Measurements from ENCODE around the gene PON2. TPM values are rescaled to one million over a fixed set of nuclear protein-coding genes. Genes with fewer than 3 reads are reported as not detected.

PON2 gene
- total RNA-seq, 1 experiment from 2014 or later, result 56.4 TPM

DNA sequence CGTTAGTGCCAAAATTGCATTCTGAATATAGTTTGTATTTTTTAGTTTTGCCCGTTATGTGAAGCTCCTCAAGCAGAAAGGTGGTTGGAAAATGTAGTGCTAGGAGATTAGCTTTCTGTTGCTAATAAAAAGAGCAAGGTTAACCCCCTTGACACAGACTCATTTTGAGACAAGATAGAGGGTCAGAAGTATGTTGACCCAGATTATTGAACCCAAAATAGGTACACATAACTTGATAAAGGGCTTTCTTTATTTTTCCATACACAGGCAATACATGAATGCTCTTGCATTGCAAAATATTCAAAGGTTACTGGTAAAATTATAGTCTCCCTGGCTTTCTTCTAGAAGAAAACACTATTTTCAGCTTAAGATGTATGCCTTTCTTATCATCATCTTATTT lies 10.0 kb upstream of the PON2 start:
- H3K9me3 ChIP-seq (ENCODE audit: low read length), result no peaks in the 10 kb centered on the region
- intact Hi-C loops (cut with micrococcal nuclease), result no loop called here
- no peaks in the 10 kb centered on the region for H3K79me2 ChIP-seq (ENCODE audit: low read length)
- H3F3A ChIP-seq (ENCODE audit: low read length, unreplicated experiment), result no peaks in the 10 kb centered on the region
- H2AFZ ChIP-seq (ENCODE audit: low read length), result no peak overlapping the region
- TF ChIP-seq, protein P1, sequence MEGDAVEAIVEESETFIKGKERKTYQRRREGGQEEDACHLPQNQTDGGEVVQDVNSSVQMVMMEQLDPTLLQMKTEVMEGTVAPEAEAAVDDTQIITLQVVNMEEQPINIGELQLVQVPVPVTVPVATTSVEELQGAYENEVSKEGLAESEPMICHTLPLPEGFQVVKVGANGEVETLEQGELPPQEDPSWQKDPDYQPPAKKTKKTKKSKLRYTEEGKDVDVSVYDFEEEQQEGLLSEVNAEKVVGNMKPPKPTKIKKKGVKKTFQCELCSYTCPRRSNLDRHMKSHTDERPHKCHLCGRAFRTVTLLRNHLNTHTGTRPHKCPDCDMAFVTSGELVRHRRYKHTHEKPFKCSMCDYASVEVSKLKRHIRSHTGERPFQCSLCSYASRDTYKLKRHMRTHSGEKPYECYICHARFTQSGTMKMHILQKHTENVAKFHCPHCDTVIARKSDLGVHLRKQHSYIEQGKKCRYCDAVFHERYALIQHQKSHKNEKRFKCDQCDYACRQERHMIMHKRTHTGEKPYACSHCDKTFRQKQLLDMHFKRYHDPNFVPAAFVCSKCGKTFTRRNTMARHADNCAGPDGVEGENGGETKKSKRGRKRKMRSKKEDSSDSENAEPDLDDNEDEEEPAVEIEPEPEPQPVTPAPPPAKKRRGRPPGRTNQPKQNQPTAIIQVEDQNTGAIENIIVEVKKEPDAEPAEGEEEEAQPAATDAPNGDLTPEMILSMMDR (conservative IDR thresholded peaks at IDR 0.05; ENCODE audit: low read depth, low read length), result no peak
- TF ChIP-seq EZH2 (IDR thresholded peaks at IDR 0.05; ENCODE audit: low read length, unreplicated experiment) (no peak), EZH2phosphoT487 (IDR thresholded peaks at IDR 0.05; ENCODE audit: borderline replicate concordance, low read length) (no peak)
- no peak for ATAC-seq
- no peaks in the 10 kb centered on the region for H3K4me1 ChIP-seq (ENCODE audit: insufficient read depth, low read length)
- H4K20me1 ChIP-seq (ENCODE audit: low read length), result no peaks in the 10 kb centered on the region
- H3K27ac ChIP-seq (ENCODE audit: low read length), result no peak overlapping the region
- H3K27me3 ChIP-seq (ENCODE audit: low read length), result no peaks in the 10 kb centered on the region
- H3K4me3 ChIP-seq (ENCODE audit: low read length), result no peak overlapping the region
- POLR2A ChIA-PET (ENCODE audit: unreplicated experiment), result no interaction called here
- no peak overlapping the region for H3K4me2 ChIP-seq (ENCODE audit: low read length)
- no TSS peak for BruUV-seq (replicated peaks)
- CTCF ChIA-PET, result no interaction called here
- DNase-seq, result no peak
- H3K36me3 ChIP-seq (ENCODE audit: low read depth, low read length), result no peaks in the 10 kb centered on the region
- H3K9me2 ChIP-seq (replicated peaks; ENCODE audit: low read length), result no peaks in the 10 kb centered on the region
- H3K9ac ChIP-seq (ENCODE audit: low read length), result no peak overlapping the region

DNA sequence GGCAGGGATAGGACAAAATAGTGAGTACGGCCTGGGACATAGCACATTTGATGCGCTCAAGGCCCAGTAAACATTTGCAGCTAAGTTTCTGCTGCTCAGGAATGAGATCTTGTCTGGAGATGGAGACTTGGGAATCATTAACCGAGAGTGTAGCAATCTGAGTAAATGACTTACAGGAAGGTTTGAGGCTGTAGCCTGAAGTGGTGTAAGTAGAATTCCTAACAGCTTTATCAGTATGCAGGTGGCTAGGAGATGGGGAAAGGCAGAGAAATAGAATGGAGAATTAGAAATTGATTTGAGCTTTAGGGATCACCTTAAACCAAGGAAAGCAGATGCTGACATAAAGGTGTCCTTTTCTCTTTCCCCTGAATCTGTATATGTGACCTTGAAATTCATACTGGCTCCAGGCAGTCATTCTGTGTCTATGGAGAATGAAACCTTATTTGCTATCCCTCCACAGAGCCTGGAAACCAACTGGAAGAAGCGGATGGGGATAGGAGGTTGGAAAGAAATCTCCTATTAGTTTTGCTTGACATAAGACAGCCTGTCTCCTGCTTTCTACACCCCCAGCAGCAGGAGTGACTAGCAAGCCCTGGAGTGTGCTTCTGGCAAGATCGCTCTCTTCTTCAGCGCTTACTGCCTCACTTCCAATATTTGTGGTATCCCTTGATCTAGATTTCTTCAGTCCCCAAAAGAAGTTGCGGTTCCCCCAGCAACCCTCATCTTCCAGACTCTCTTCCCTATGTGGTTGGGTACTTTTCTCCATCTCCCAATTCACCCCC lies 6.4 kb upstream of the PON2 start:
- ATAC-seq (no peak), DNase-seq (no peak)
- Histone ChIP-seq H3K4me1 (ENCODE audit: insufficient read depth, low read length) (no peaks in the 10 kb centered on the region), H3K79me2 (ENCODE audit: low read length) (no peaks in the 10 kb centered on the region), H2AFZ (ENCODE audit: low read length) (no peak overlapping the region), H3K36me3 (ENCODE audit: low read depth, low read length) (no peaks in the 10 kb centered on the region), H4K20me1 (ENCODE audit: low read length) (no peaks in the 10 kb centered on the region), H3K4me3 (ENCODE audit: low read length) (no peak overlapping the region), H3K9me2 (replicated peaks; ENCODE audit: low read length) (no peaks in the 10 kb centered on the region), H3K9ac (ENCODE audit: low read length) (no peak overlapping the region), H3K4me2 (ENCODE audit: low read length) (no peak overlapping the region), H3F3A (ENCODE audit: low read length, unreplicated experiment) (no peaks in the 10 kb centered on the region), H3K9me3 (ENCODE audit: low read length) (no peaks in the 10 kb centered on the region), H3K27me3 (ENCODE audit: low read length) (no peaks in the 10 kb centered on the region), H3K27ac (ENCODE audit: low read length) (no peak overlapping the region)
- POLR2A ChIA-PET (ENCODE audit: unreplicated experiment), result no interaction called here
- CTCF ChIA-PET, result no interaction called here
- TF ChIP-seq EZH2 (IDR thresholded peaks at IDR 0.05; ENCODE audit: low read length, unreplicated experiment), result no peak
- TF ChIP-seq, protein P1 (conservative IDR thresholded peaks at IDR 0.05; ENCODE audit: low read depth, low read length), result no peak
- no peak for TF ChIP-seq EZH2phosphoT487 (IDR thresholded peaks at IDR 0.05; ENCODE audit: borderline replicate concordance, low read length)
- no TSS peak for BruUV-seq (replicated peaks)
- intact Hi-C loops (cut with micrococcal nuclease), result no loop called here

DNA sequence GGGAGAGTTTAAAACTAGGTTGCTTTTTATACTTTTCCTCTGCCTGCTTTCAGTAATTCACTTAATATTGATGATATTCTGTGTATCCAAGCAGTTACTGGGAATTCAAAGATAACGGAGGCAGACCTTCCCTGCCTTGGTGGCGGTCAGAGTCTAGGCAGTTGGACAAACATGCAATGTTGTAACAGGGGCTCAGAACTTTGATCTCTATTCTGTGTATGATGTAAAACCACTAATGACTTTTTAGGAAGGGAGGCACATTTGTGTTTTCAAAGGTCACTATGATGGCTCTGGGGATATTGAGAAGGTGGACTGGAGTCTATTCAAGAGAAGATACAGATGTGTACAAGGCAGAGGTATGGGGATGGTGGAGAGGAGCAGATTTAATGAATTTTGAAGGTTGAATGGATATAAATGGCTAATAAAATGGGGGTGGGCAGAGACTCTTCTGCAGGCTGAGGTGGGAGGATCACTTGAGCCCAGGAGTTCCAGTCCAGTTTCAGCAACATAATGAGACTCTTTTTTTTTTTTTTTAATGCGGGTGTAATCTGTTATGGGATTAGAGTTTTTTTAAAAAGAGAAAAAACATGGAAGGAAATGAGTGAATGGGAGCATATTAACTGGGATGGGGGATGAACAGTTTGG lies 5.7 kb upstream of the PON2 start:
- H2AFZ ChIP-seq (ENCODE audit: low read length), result no peak overlapping the region
- peaks cover 2% of the 10 kb centered on the region for H3K4me1 ChIP-seq (ENCODE audit: insufficient read depth, low read length)
- TF ChIP-seq EZH2 (IDR thresholded peaks at IDR 0.05; ENCODE audit: low read length, unreplicated experiment) (no peak), EZH2phosphoT487 (IDR thresholded peaks at IDR 0.05; ENCODE audit: borderline replicate concordance, low read length) (no peak)
- TF ChIP-seq, protein P1 (conservative IDR thresholded peaks at IDR 0.05; ENCODE audit: low read depth, low read length), result no peak
- no peak overlapping the region for H3K4me3 ChIP-seq (ENCODE audit: low read length)
- POLR2A ChIA-PET (ENCODE audit: unreplicated experiment), result no interaction called here
- DNase-seq, result no peak
- H3K79me2 ChIP-seq (ENCODE audit: low read length), result no peaks in the 10 kb centered on the region
- H3K27me3 ChIP-seq (ENCODE audit: low read length), result no peaks in the 10 kb centered on the region
- no peaks in the 10 kb centered on the region for H3K36me3 ChIP-seq (ENCODE audit: low read depth, low read length)
- H4K20me1 ChIP-seq (ENCODE audit: low read length), result no peaks in the 10 kb centered on the region
- intact Hi-C loops (cut with micrococcal nuclease), result no loop called here
- BruUV-seq (replicated peaks), result no TSS peak
- no peak overlapping the region for H3K27ac ChIP-seq (ENCODE audit: low read length)
- ATAC-seq, result no peak
- no peak overlapping the region for H3K4me2 ChIP-seq (ENCODE audit: low read length)
- no peaks in the 10 kb centered on the region for H3K9me2 ChIP-seq (replicated peaks; ENCODE audit: low read length)
- CTCF ChIA-PET, result no interaction called here
- H3F3A ChIP-seq (ENCODE audit: low read length, unreplicated experiment), result no peaks in the 10 kb centered on the region
- H3K9ac ChIP-seq (ENCODE audit: low read length), result no peak overlapping the region
- no peaks in the 10 kb centered on the region for H3K9me3 ChIP-seq (ENCODE audit: low read length)

Measured in PC-3 (cell line).